ENCODE data around the gene KCTD20. TPM values are rescaled to one million over a fixed set of nuclear protein-coding genes. Genes with fewer than 3 reads are reported as not detected.

The KCTD20 gene
- polyA plus RNA-seq, 2 donors, result 16.6 to 18.5 TPM

GRCh38 chr6:36516559-36516958, 73.8 kb downstream of the KCTD20 start:
- Histone ChIP-seq H3K27me3 (ENCODE audit: control insufficient read depth in 1 of 2, insufficient read depth in 2 of 2, low read length in 2 of 2) (no peaks in the 10 kb centered on the region), H3K36me3 (ENCODE audit: control insufficient read depth in 2 of 2, insufficient read depth in 2 of 2, low read length in 1 of 2) (peaks cover 3 to 10% of the 10 kb centered on the region in 2 donors), H3K27ac (ENCODE audit: low read depth in 2 of 2, low read length in 1 of 2) (no peak overlapping the region), H3K9me3 (ENCODE audit: control insufficient read depth in 2 of 2, insufficient read depth in 1 of 2, low read depth in 1 of 2, low read length in 1 of 2) (no peaks in the 10 kb centered on the region), H3K4me3 (ENCODE audit: low read depth in 1 of 2, low read length in 2 of 2) (no peak overlapping the region), H3K4me1 (ENCODE audit: control insufficient read depth in 2 of 2, insufficient read depth in 2 of 2, low read length in 1 of 2) (peaks cover 0 to 3% of the 10 kb centered on the region in 2 donors)
- 65 to 66% methylated on average over 4 of the region's 4 CpGs for WGBS, 2 donors

GRCh38 chr6:36516988-36517387, 74.2 kb downstream of the KCTD20 start:
- H3K36me3 ChIP-seq (ENCODE audit: control insufficient read depth in 2 of 2, insufficient read depth in 2 of 2, low read length in 1 of 2), result peaks cover 3 to 10% of the 10 kb centered on the region in 2 donors
- H3K27me3 ChIP-seq (ENCODE audit: control insufficient read depth in 1 of 2, insufficient read depth in 2 of 2, low read length in 2 of 2), result no peaks in the 10 kb centered on the region
- H3K4me3 ChIP-seq (ENCODE audit: low read depth in 1 of 2, low read length in 2 of 2), result no peak overlapping the region
- no peak overlapping the region for H3K27ac ChIP-seq (ENCODE audit: low read depth in 2 of 2, low read length in 1 of 2)
- no peaks in the 10 kb centered on the region for H3K9me3 ChIP-seq (ENCODE audit: control insufficient read depth in 2 of 2, insufficient read depth in 1 of 2, low read depth in 1 of 2, low read length in 1 of 2)
- H3K4me1 ChIP-seq (ENCODE audit: control insufficient read depth in 2 of 2, insufficient read depth in 2 of 2, low read length in 1 of 2), result peaks cover 0 to 3% of the 10 kb centered on the region in 2 donors

GRCh38 chr6:36517408-36517807, 74.6 kb downstream of the KCTD20 start:
- Histone ChIP-seq H3K27me3 (ENCODE audit: control insufficient read depth in 1 of 2, insufficient read depth in 2 of 2, low read length in 2 of 2) (no peaks in the 10 kb centered on the region), H3K4me3 (ENCODE audit: low read depth in 1 of 2, low read length in 2 of 2) (no peak overlapping the region), H3K36me3 (ENCODE audit: control insufficient read depth in 2 of 2, insufficient read depth in 2 of 2, low read length in 1 of 2) (peaks cover 3 to 11% of the 10 kb centered on the region in 2 donors), H3K27ac (ENCODE audit: low read depth in 2 of 2, low read length in 1 of 2) (no peak overlapping the region), H3K9me3 (ENCODE audit: control insufficient read depth in 2 of 2, insufficient read depth in 1 of 2, low read depth in 1 of 2, low read length in 1 of 2) (no peaks in the 10 kb centered on the region), H3K4me1 (ENCODE audit: control insufficient read depth in 2 of 2, insufficient read depth in 2 of 2, low read length in 1 of 2) (peaks cover 0 to 3% of the 10 kb centered on the region in 2 donors)
- 60 to 71% methylated on average over 2 of the region's 2 CpGs for WGBS, 2 donors

GRCh38 chr6:36519352-36519751, 76.6 kb downstream of the KCTD20 start:
- Histone ChIP-seq H3K9me3 (ENCODE audit: control insufficient read depth in 2 of 2, insufficient read depth in 1 of 2, low read depth in 1 of 2, low read length in 1 of 2) (no peaks in the 10 kb centered on the region), H3K4me1 (ENCODE audit: control insufficient read depth in 2 of 2, insufficient read depth in 2 of 2, low read length in 1 of 2) (peaks cover 0 to 3% of the 10 kb centered on the region in 2 donors), H3K27me3 (ENCODE audit: control insufficient read depth in 1 of 2, insufficient read depth in 2 of 2, low read length in 2 of 2) (no peaks in the 10 kb centered on the region), H3K4me3 (ENCODE audit: low read depth in 1 of 2, low read length in 2 of 2) (no peak overlapping the region), H3K27ac (ENCODE audit: low read depth in 2 of 2, low read length in 1 of 2) (no peak overlapping the region), H3K36me3 (ENCODE audit: control insufficient read depth in 2 of 2, insufficient read depth in 2 of 2, low read length in 1 of 2) (peaks cover 6 to 11% of the 10 kb centered on the region in 2 donors)

GRCh38 chr6:36523451-36523850, 80.7 kb downstream of the KCTD20 start:
- Histone ChIP-seq H3K9me3 (ENCODE audit: control insufficient read depth in 2 of 2, insufficient read depth in 1 of 2, low read depth in 1 of 2, low read length in 1 of 2) (no peaks in the 10 kb centered on the region), H3K4me1 (ENCODE audit: control insufficient read depth in 2 of 2, insufficient read depth in 2 of 2, low read length in 1 of 2) (no peaks in the 10 kb centered on the region), H3K4me3 (ENCODE audit: low read depth in 1 of 2, low read length in 2 of 2) (no peak overlapping the region), H3K36me3 (ENCODE audit: control insufficient read depth in 2 of 2, insufficient read depth in 2 of 2, low read length in 1 of 2) (peaks cover 6 to 8% of the 10 kb centered on the region in 2 donors), H3K27ac (ENCODE audit: low read depth in 2 of 2, low read length in 1 of 2) (no peak overlapping the region), H3K27me3 (ENCODE audit: control insufficient read depth in 1 of 2, insufficient read depth in 2 of 2, low read length in 2 of 2) (no peaks in the 10 kb centered on the region)
- WGBS, 2 donors, result 96 to 97% methylated on average over 8 of the region's 8 CpGs

GRCh38 chr6:36523936-36524499, 81.2 kb downstream of the KCTD20 start:
- Histone ChIP-seq H3K4me3 (ENCODE audit: low read depth in 1 of 2, low read length in 2 of 2) (no peak overlapping the region), H3K27ac (ENCODE audit: low read depth in 2 of 2, low read length in 1 of 2) (no peak overlapping the region), H3K27me3 (ENCODE audit: control insufficient read depth in 1 of 2, insufficient read depth in 2 of 2, low read length in 2 of 2) (no peaks in the 10 kb centered on the region), H3K9me3 (ENCODE audit: control insufficient read depth in 2 of 2, insufficient read depth in 1 of 2, low read depth in 1 of 2, low read length in 1 of 2) (no peaks in the 10 kb centered on the region), H3K4me1 (ENCODE audit: control insufficient read depth in 2 of 2, insufficient read depth in 2 of 2, low read length in 1 of 2) (no peaks in the 10 kb centered on the region), H3K36me3 (ENCODE audit: control insufficient read depth in 2 of 2, insufficient read depth in 2 of 2, low read length in 1 of 2) (peaks cover 4 to 8% of the 10 kb centered on the region in 2 donors)
- 81% methylated on average over 6 of the region's 6 CpGs for WGBS, 2 donors

GRCh38 chr6:36524871-36525270, 82.1 kb downstream of the KCTD20 start:
- no peaks in the 10 kb centered on the region for H3K9me3 ChIP-seq (ENCODE audit: control insufficient read depth in 2 of 2, insufficient read depth in 1 of 2, low read depth in 1 of 2, low read length in 1 of 2)
- H3K27me3 ChIP-seq (ENCODE audit: control insufficient read depth in 1 of 2, insufficient read depth in 2 of 2, low read length in 2 of 2), result no peaks in the 10 kb centered on the region
- no peak overlapping the region for H3K4me3 ChIP-seq (ENCODE audit: low read depth in 1 of 2, low read length in 2 of 2)
- whole genome bisulfite sequencing, 2 donors, result 70 to 83% methylated on average over 5 of the region's 5 CpGs
- no peak overlapping the region for H3K27ac ChIP-seq (ENCODE audit: low read depth in 2 of 2, low read length in 1 of 2)
- peaks cover 2 to 8% of the 10 kb centered on the region in 2 donors for H3K36me3 ChIP-seq (ENCODE audit: control insufficient read depth in 2 of 2, insufficient read depth in 2 of 2, low read length in 1 of 2)
- no peaks in the 10 kb centered on the region for H3K4me1 ChIP-seq (ENCODE audit: control insufficient read depth in 2 of 2, insufficient read depth in 2 of 2, low read length in 1 of 2)

GRCh38 chr6:36525346-36525745, 82.5 kb downstream of the KCTD20 start:
- no peaks in the 10 kb centered on the region for H3K27me3 ChIP-seq (ENCODE audit: control insufficient read depth in 1 of 2, insufficient read depth in 2 of 2, low read length in 2 of 2)
- no peaks in the 10 kb centered on the region for H3K9me3 ChIP-seq (ENCODE audit: control insufficient read depth in 2 of 2, insufficient read depth in 1 of 2, low read depth in 1 of 2, low read length in 1 of 2)
- no peak overlapping the region for H3K4me3 ChIP-seq (ENCODE audit: low read depth in 1 of 2, low read length in 2 of 2)
- no peak overlapping the region for H3K27ac ChIP-seq (ENCODE audit: low read depth in 2 of 2, low read length in 1 of 2)
- 48 to 52% methylated on average over 2 of the region's 2 CpGs for WGBS, 2 donors
- H3K4me1 ChIP-seq (ENCODE audit: control insufficient read depth in 2 of 2, insufficient read depth in 2 of 2, low read length in 1 of 2), result no peaks in the 10 kb centered on the region
- peaks cover 2 to 8% of the 10 kb centered on the region in 2 donors for H3K36me3 ChIP-seq (ENCODE audit: control insufficient read depth in 2 of 2, insufficient read depth in 2 of 2, low read length in 1 of 2)

GRCh38 chr6:36526066-36526465, 83.3 kb downstream of the KCTD20 start:
- Histone ChIP-seq H3K27me3 (ENCODE audit: control insufficient read depth in 1 of 2, insufficient read depth in 2 of 2, low read length in 2 of 2) (no peaks in the 10 kb centered on the region), H3K4me3 (ENCODE audit: low read depth in 1 of 2, low read length in 2 of 2) (no peak overlapping the region), H3K9me3 (ENCODE audit: control insufficient read depth in 2 of 2, insufficient read depth in 1 of 2, low read depth in 1 of 2, low read length in 1 of 2) (no peaks in the 10 kb centered on the region), H3K36me3 (ENCODE audit: control insufficient read depth in 2 of 2, insufficient read depth in 2 of 2, low read length in 1 of 2) (peaks cover 2 to 6% of the 10 kb centered on the region in 2 donors), H3K4me1 (ENCODE audit: control insufficient read depth in 2 of 2, insufficient read depth in 2 of 2, low read length in 1 of 2) (no peaks in the 10 kb centered on the region), H3K27ac (ENCODE audit: low read depth in 2 of 2, low read length in 1 of 2) (peak overlapping the region in 1 of 2 donors; percentile 12)
- WGBS, 2 donors, result 90 to 92% methylated on average over 2 of the region's 2 CpGs

GRCh38 chr6:36533321-36533720, 90.5 kb downstream of the KCTD20 start:
- H3K4me1 ChIP-seq (ENCODE audit: control insufficient read depth in 2 of 2, insufficient read depth in 2 of 2, low read length in 1 of 2), result no peaks in the 10 kb centered on the region
- 31 to 56% methylated on average over 1 of the region's 1 CpG for WGBS, 2 donors

More at GRCh38 chr6:36533321-36533720, 90.5 kb downstream of the KCTD20 start:
- Histone ChIP-seq H3K27ac (ENCODE audit: low read depth in 2 of 2, low read length in 1 of 2) (no peak overlapping the region), H3K36me3 (ENCODE audit: control insufficient read depth in 2 of 2, insufficient read depth in 2 of 2, low read length in 1 of 2) (peaks cover 2 to 7% of the 10 kb centered on the region in 2 donors), H3K4me3 (ENCODE audit: low read depth in 1 of 2, low read length in 2 of 2) (no peak overlapping the region), H3K9me3 (ENCODE audit: control insufficient read depth in 2 of 2, insufficient read depth in 1 of 2, low read depth in 1 of 2, low read length in 1 of 2) (no peaks in the 10 kb centered on the region), H3K27me3 (ENCODE audit: control insufficient read depth in 1 of 2, insufficient read depth in 2 of 2, low read length in 2 of 2) (no peaks in the 10 kb centered on the region)

Data from esophagus (tissue), 2 donors.